NCI-H82 (cell line): ENCODE measurements around the gene GABPB2.

Experiments
- DNase-seq: peaks from one replicate; lab custom pipeline; 2025; lab: John Stamatoyannopoulos, UW

The GABPB2 gene

DNA sequence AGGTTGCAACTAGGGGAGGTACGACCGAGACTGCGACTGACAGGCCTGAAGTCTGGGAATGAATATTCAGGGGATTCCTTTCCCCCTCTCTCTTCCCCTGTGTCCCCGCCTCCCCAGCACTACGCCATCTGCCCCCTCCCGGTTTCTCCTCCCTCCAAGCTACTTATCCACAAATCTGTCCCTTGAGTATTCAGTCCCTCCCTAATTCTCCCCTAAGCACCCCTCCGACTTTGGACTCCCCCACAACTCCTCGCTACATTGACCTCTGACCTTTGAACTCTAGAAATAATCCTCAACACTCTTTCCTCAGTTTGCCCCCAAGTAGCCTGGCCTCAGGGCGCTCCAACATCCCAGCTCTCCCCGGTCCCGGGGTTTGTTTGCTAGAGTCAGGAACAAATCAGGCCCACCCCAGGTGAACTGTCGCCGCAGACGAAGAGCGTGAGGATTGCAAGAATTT lies 94.7 kb downstream of the GABPB2 start:
- DNase-seq, result peak; percentile 98

DNA sequence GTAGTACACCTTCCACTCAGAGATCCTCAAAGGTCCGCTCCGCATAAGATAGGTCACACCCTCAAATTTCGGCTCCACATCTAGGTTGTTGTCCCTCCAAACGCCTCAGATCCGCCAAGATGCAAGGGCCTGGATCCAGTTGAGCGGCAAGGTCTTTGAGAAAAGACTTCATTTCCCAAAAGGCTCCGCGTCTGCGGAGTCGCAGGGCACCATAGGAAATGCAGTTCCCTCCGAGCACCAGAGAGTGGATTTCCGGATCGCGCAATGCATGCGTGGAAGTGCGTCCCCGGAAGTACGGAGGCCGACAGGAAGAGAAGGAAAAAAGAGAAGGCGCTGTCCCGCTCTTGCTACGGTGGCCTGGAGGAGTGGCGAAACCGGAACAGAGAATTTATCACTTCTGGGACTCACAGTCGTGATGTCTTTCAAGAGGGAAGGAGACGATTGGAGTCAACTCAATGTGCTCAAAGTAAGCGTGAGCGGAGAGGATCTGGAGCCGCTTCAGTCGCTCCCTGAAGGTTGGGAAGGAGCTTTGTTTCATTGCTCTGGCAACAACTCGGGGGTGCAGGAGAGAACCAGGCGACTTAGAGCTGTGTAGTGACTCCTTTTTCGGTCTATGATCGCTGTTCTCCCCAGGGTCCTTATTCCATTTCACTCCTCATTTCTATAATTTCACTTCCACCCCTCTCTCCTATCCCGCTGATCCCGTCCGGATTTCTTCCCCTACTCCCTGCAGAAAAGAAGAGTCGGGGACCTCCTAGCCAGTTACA lies 95.4 kb downstream of the GABPB2 start, which contains the start of the genes LYSMD1 and SCNM1:
TSS of gene LYSMD1 (minus strand) at position 165 of the 767 bp plus-strand sequence. CDS start 644 bp downstream, outside the sequence.
TSS of gene SCNM1 (plus strand) at position 407 of the 767 bp plus-strand sequence. CDS start at position 416, 9 bp downstream.
- peak; percentile 100 for DNase-seq

GRCh38 chr1:151166505-151166956 lies 96.0 kb downstream of the GABPB2 start:
- DNase-seq, result peak; percentile 62

DNA sequence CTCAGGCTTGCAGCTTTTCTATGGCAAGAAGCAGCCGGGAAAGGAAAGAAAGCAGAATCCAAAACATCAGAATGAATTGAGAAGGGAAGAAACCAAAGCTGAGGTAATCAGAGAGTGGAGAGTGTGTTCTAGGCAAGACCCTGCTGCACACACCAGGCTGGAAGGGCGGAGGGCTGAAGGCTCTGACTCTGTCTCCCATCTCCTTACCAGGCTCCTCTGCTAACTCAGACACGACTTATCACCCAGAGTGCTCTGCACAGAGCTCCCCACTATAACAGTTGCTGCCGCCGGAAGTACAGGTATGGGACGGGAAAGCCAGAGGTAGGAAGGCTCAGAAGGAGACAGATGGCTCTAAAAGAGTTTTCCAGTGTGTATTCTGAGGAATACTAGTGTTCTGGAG lies 96.6 kb downstream of the GABPB2 start:
- DNase-seq, result no peak

DNA sequence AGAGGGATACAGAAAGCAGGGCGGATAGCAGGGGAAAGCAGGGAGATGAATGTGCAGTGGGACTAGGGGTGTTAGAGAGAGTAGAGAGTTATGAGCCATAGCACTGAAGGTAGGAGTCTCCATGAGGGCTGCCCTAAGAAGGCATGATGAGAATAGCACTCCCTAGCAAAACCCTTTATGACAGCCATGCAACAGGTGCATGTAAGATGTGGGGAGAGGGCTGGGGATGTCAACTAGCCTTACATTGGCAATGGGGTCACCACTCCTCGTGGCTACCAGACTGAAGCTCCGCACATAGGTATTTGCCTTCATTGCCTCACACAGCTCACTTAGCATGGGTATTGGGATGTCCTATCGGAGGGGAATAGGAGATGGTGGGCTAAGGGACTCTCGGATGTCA lies 100.6 kb downstream of the GABPB2 start:
- DNase-seq, result no peak
